GOT3 (cell line): ENCODE data around the gene EN1.

Experiments used
- DNase-seq: peaks from one replicate; lab custom pipeline; 2025; ENCODE audit warnings: mixed read lengths; lab: John Stamatoyannopoulos, UW

EN1 gene

GRCh38 chr2:118855451-118856279 is 8.2 kb upstream of the EN1 start:
- peak; percentile 76 for DNase-seq

GRCh38 chr2:118854507-118855345 is 7.3 kb upstream of the EN1 start:
- no peak for DNase-seq

GRCh38 chr2:118853651-118854291 is 6.3 kb upstream of the EN1 start:
- DNase-seq, result no peak

GRCh38 chr2:118853129-118853640 is 5.7 kb upstream of the EN1 start:
- no peak for DNase-seq

GRCh38 chr2:118852605-118853128 is 5.2 kb upstream of the EN1 start:
- DNase-seq, result no peak

GRCh38 chr2:118851650-118852049 is 4.2 kb upstream of the EN1 start:
- no peak for DNase-seq

- no peak for DNase-seq
These were observed 3.5 kb upstream of the EN1 start for GRCh38 chr2:118850901-118851415.

GRCh38 chr2:118850168-118850900 is 2.9 kb upstream of the EN1 start:
- no peak for DNase-seq

- DNase-seq, result no peak
These were observed 2.0 kb upstream of the EN1 start for GRCh38 chr2:118849226-118850167.

GRCh38 chr2:118848381-118849225 is 1.2 kb upstream of the EN1 start:
- DNase-seq, result no peak

- peak; percentile 55 for DNase-seq
These were observed 319 bp upstream of the EN1 start for GRCh38 chr2:118847762-118848172.

GRCh38 chr2:118846442-118846952 is 951 bp downstream of the EN1 start:
- no peak for DNase-seq

GRCh38 chr2:118845522-118846441 is 1.7 kb downstream of the EN1 start:
- DNase-seq, result no peak

- DNase-seq, result no peak
These were observed 2.4 kb downstream of the EN1 start for GRCh38 chr2:118845005-118845521.

- DNase-seq, result no peak
These were observed 3.0 kb downstream of the EN1 start for GRCh38 chr2:118844261-118845004.

- no peak for DNase-seq
These were observed 3.8 kb downstream of the EN1 start for GRCh38 chr2:118843483-118844132.
